Right atrium auricular region (tissue), 2 donors: ENCODE measurements around the gene MAPK4. TPM values are rescaled to one million over a fixed set of nuclear protein-coding genes. Genes with fewer than 3 reads are reported as not detected.

ENCODE experiments used
- DNase-seq: peaks from one replicate; pipeline ENCODE4 v3.0.0-alpha.2; 2019; ENCODE audit warnings: low spot score
- H3K27ac ChIP-seq, 2 donors: fragments of 200-600 bp; sonication (generic); 1 replicate in 1 of 2; 2 replicates in 1 of 2; pipeline ENCODE4 v1.5.1; 2016 to 2019
- H3K27me3 ChIP-seq, 2 donors: fragments of 200-600 bp; sonication (generic); one replicate each; pipeline versions ENCODE4 v1.5.1 to v1.6.0; 2017 to 2019
- H3K36me3 ChIP-seq: fragments of 200-600 bp; sonication (generic); one replicate; pipeline ENCODE4 v1.5.1; 2016
- H3K4me1 ChIP-seq, 2 donors: fragments of 200-600 bp; sonication (generic); one replicate each; pipeline versions ENCODE4 v1.5.1 to v1.6.0; 2017 to 2019
- H3K4me3 ChIP-seq, 2 donors: fragments of 200-600 bp; sonication (generic); 1 replicate in 1 of 2; 2 replicates in 1 of 2; pipeline ENCODE4 v1.5.1; 2017 to 2019; ENCODE audit warnings: mild to moderate bottlenecking in 1 of 2, moderate library complexity in 1 of 2
- H3K9me3 ChIP-seq, 2 donors: fragments of 200-600 bp; sonication (generic); one replicate each; pipeline ENCODE4 v1.5.1; 2019
- CTCF ChIP-seq, 2 donors: fragments of 200-600 bp; sonication (generic); IDR thresholded peaks; one replicate each; pipeline ENCODE4 v1.5.1; 2019; ENCODE audit warnings: antibody characterized with exemption in 2 of 2
- total RNA-seq, 2 donors: library from RNA; depleted of rRNA; stranded (reverse); fragments of >200 nt; gene quantifications; one replicate each; pipeline ENCODE4 v1.1.0, GENCODE V29; 2016

MAPK4 gene
- total RNA-seq, 2 donors from 2014 or later = 17.9 to 101 TPM

GRCh38 chr18:50614838-50615237 is 55.0 kb downstream of the MAPK4 start:
- peak; percentile 73 for DNase-seq
- H3K4me3 ChIP-seq = no peak overlapping the region
- peaks cover 0 to 19% of the 10 kb centered on the region in 2 donors for H3K4me1 ChIP-seq
- no peak for TF ChIP-seq CTCF (IDR thresholded peaks at IDR 0.05)
- H3K9me3 ChIP-seq = peaks cover 0 to 7% of the 10 kb centered on the region in 2 donors
- H3K36me3 ChIP-seq = no peaks in the 10 kb centered on the region
- H3K27ac ChIP-seq = no peak overlapping the region
- no peaks in the 10 kb centered on the region for H3K27me3 ChIP-seq

- no peak for TF ChIP-seq CTCF (IDR thresholded peaks at IDR 0.05)
- no peak for DNase-seq
- no peak overlapping the region for H3K4me3 ChIP-seq
- H3K36me3 ChIP-seq = no peaks in the 10 kb centered on the region
- H3K27me3 ChIP-seq = no peaks in the 10 kb centered on the region
- peak overlapping the region in 1 of 2 donors; percentile 50 for H3K27ac ChIP-seq
- H3K4me1 ChIP-seq = peaks cover 0 to 18% of the 10 kb centered on the region in 2 donors
- peaks cover 0 to 7% of the 10 kb centered on the region in 2 donors for H3K9me3 ChIP-seq
These were observed 56.7 kb downstream of the MAPK4 start for GRCh38 chr18:50616484-50617048.

- Histone ChIP-seq H3K4me1 (peaks cover 0 to 14% of the 10 kb centered on the region in 2 donors), H3K9me3 (no peaks in the 10 kb centered on the region), H3K4me3 (no peak overlapping the region), H3K27ac (peak overlapping the region in 1 of 2 donors; percentile 25), H3K36me3 (no peaks in the 10 kb centered on the region), H3K27me3 (no peaks in the 10 kb centered on the region)
- no peak for TF ChIP-seq CTCF (IDR thresholded peaks at IDR 0.05)
- DNase-seq = no peak
These were observed 60.0 kb downstream of the MAPK4 start for GRCh38 chr18:50619861-50620275.

- peak overlapping the region in 1 of 2 donors; percentile 25 for H3K27ac ChIP-seq
- no peak overlapping the region for H3K4me3 ChIP-seq
- no peaks in the 10 kb centered on the region for H3K9me3 ChIP-seq
- H3K4me1 ChIP-seq = peaks cover 0 to 14% of the 10 kb centered on the region in 2 donors
- H3K36me3 ChIP-seq = no peaks in the 10 kb centered on the region
- H3K27me3 ChIP-seq = no peaks in the 10 kb centered on the region
- TF ChIP-seq CTCF (IDR thresholded peaks at IDR 0.05) = no peak
- DNase-seq = no peak
These were observed 60.4 kb downstream of the MAPK4 start for GRCh38 chr18:50620319-50620718.

- Histone ChIP-seq H3K9me3 (no peaks in the 10 kb centered on the region), H3K36me3 (no peaks in the 10 kb centered on the region), H3K4me3 (no peak overlapping the region), H3K27ac (no peak overlapping the region), H3K4me1 (peaks cover 0 to 11% of the 10 kb centered on the region in 2 donors), H3K27me3 (no peaks in the 10 kb centered on the region)
- no peak for DNase-seq
- TF ChIP-seq CTCF (IDR thresholded peaks at IDR 0.05) = no peak
These were observed 61.5 kb downstream of the MAPK4 start for GRCh38 chr18:50621366-50621765.

GRCh38 chr18:50622320-50622719 is 62.4 kb downstream of the MAPK4 start:
- Histone ChIP-seq H3K9me3 (no peaks in the 10 kb centered on the region), H3K4me1 (peaks cover 0 to 11% of the 10 kb centered on the region in 2 donors), H3K27ac (no peak overlapping the region), H3K36me3 (no peaks in the 10 kb centered on the region), H3K4me3 (no peak overlapping the region), H3K27me3 (no peaks in the 10 kb centered on the region)
- DNase-seq = no peak
- no peak for TF ChIP-seq CTCF (IDR thresholded peaks at IDR 0.05)
